Liver (tissue), 9 donors: ENCODE measurements around the gene CNTNAP1. TPM values are rescaled to one million over a fixed set of nuclear protein-coding genes. Genes with fewer than 3 reads are reported as not detected.

Source experiments
- DNase-seq: peaks from one replicate; pipeline ENCODE4 v3.0.0-alpha.2; 2017; ENCODE audit warnings: low spot score
- H3K27ac ChIP-seq, 2 donors: one replicate each; pipeline ENCODE4 v1.7.0; 2013; ENCODE audit warnings: inconsistent platforms in 2 of 2, low read length in 2 of 2, control low read depth in 1 of 2, low read depth in 1 of 2, mild to moderate bottlenecking in 1 of 2
- H3K27me3 ChIP-seq, 4 donors: one replicate each; pipeline versions ENCODE4 v1.6.1 to v1.7.0; 2013; ENCODE audit warnings: low read length in 3 of 4, inconsistent platforms in 1 of 4, mild to moderate bottlenecking in 1 of 4, moderate library complexity in 1 of 4; ENCODE audit not compliant: control insufficient read depth in 4 of 4, insufficient read depth in 4 of 4
- H3K36me3 ChIP-seq, 4 donors: one replicate each; pipeline versions ENCODE4 v1.6.1 to v1.7.0; 2013; ENCODE audit warnings: low read length in 3 of 4, mild to moderate bottlenecking in 3 of 4, low read depth in 1 of 4, moderate library complexity in 1 of 4; ENCODE audit not compliant: control insufficient read depth in 4 of 4, insufficient read depth in 3 of 4
- H3K4me1 ChIP-seq, 4 donors: one replicate each; pipeline versions ENCODE4 v1.6.1 to v1.7.0; 2013; ENCODE audit warnings: low read length in 3 of 4, mild to moderate bottlenecking in 3 of 4, moderate library complexity in 1 of 4; ENCODE audit not compliant: control insufficient read depth in 4 of 4, insufficient read depth in 4 of 4
- H3K4me3 ChIP-seq, 3 donors: one replicate each; pipeline versions ENCODE4 v1.6.1 to v1.7.0; 2013; ENCODE audit warnings: low read length in 3 of 3, control low read depth in 1 of 3, low read depth in 1 of 3, mild to moderate bottlenecking in 1 of 3
- H3K9ac ChIP-seq, 2 donors: one replicate each; pipeline ENCODE4 v1.7.0; 2013; ENCODE audit warnings: low read length in 2 of 2, mild to moderate bottlenecking in 2 of 2, moderate library complexity in 2 of 2, control low read depth in 1 of 2, low read depth in 1 of 2
- H3K9me3 ChIP-seq, 4 donors: one replicate each; pipeline versions ENCODE4 v1.6.1 to v1.7.0; 2013; ENCODE audit warnings: low read length in 3 of 4; ENCODE audit not compliant: control insufficient read depth in 4 of 4
- ATF3 ChIP-seq: IDR thresholded peaks from 2 replicates; pipeline ENCODE4 v1.6.1; 2016; ENCODE audit warnings: antibody characterized with exemption
- CTCF ChIP-seq: fragments of 150-350 bp; IDR thresholded peaks from 2 replicates; pipeline ENCODE4 v1.5.1; 2017; ENCODE audit warnings: improper control_type of control experiment, low read depth, low read length; ENCODE audit not compliant: missing input control
- FOXA1 ChIP-seq: IDR thresholded peaks from 2 replicates; pipeline ENCODE4 v1.6.1; 2016; ENCODE audit warnings: antibody characterized with exemption
- HNF4A ChIP-seq, 2 donors: conservative IDR thresholded peaks; 2 replicates each; pipeline ENCODE4 v1.6.1; 2016; ENCODE audit warnings: antibody characterized with exemption in 2 of 2, mild to moderate bottlenecking in 2 of 2
- HNF4G ChIP-seq: IDR thresholded peaks from 2 replicates; pipeline ENCODE4 v1.6.1; 2016; ENCODE audit warnings: antibody characterized with exemption
- JUND ChIP-seq, 2 donors: IDR thresholded peaks; 2 replicates each; pipeline ENCODE4 v1.6.1; 2016; ENCODE audit warnings: antibody characterized with exemption in 2 of 2
- NR2F2 ChIP-seq: IDR thresholded peaks from 2 replicates; pipeline ENCODE4 v1.6.1; 2016; ENCODE audit warnings: antibody characterized with exemption
- RAD21 ChIP-seq, 2 donors: IDR thresholded peaks; 2 replicates each; pipeline ENCODE4 v1.6.1; 2016; ENCODE audit warnings: antibody characterized with exemption in 2 of 2, mild to moderate bottlenecking in 2 of 2
- REST ChIP-seq: IDR thresholded peaks from 2 replicates; pipeline ENCODE4 v1.6.1; 2016; ENCODE audit warnings: antibody characterized with exemption, mild to moderate bottlenecking
- RXRA ChIP-seq, 2 donors: IDR thresholded peaks; 2 replicates each; pipeline ENCODE4 v1.6.1; 2017 to 2018; ENCODE audit warnings: antibody characterized with exemption in 2 of 2, mild to moderate bottlenecking in 1 of 2
- SP1 ChIP-seq: IDR thresholded peaks from 2 replicates; pipeline ENCODE4 v1.6.1; 2018; ENCODE audit warnings: antibody characterized with exemption, mild to moderate bottlenecking
- TAF1 ChIP-seq: conservative IDR thresholded peaks from 2 replicates; pipeline ENCODE4 v1.6.1; 2016; ENCODE audit warnings: antibody characterized with exemption, mild to moderate bottlenecking
- YY1 ChIP-seq: IDR thresholded peaks from 2 replicates; pipeline ENCODE4 v1.6.1; 2016; ENCODE audit warnings: antibody characterized with exemption, mild to moderate bottlenecking
- ZBTB33 ChIP-seq: IDR thresholded peaks from 2 replicates; pipeline ENCODE4 v1.6.1; 2016; ENCODE audit warnings: antibody characterized with exemption
- WGBS: extraction: QIAGEN DNeasy Blood & Tissue Kit; methylation state at CpG from one replicate; pipeline ENCODE4 v1.1.7; 2013; 5-methylcytosine and 5-hydroxymethylcytosine counted together
- polyA plus RNA-seq, 2 donors: library from polyadenylated mRNA; stranded (reverse) in 1 of 2; unstranded in 1 of 2; fragments of 200-250 nt in 1 of 2; fragments of >200 nt in 1 of 2; fragmentation: Nextera tagmentation in 1 of 2; extraction: Ambion mirVana in 1 of 2; gene quantifications; one replicate each; pipeline versions ENCODE4 v1.2.1 to v1.2.3, GENCODE V29; 2013 to 2015
- total RNA-seq, 2 donors: library from RNA; depleted of rRNA; stranded (reverse); fragments of >200 nt; gene quantifications; one replicate each; pipeline ENCODE4 v1.2.3, GENCODE V29; 2014
- donor health status: healthy.
- donor health status: healthy.
- donor health status: healthy.
- donor health status: healthy.
- donor health status: healthy.

The CNTNAP1 gene
- total and polyA plus RNA-seq, 4 donors = 0.08 to 0.75 (median 0.60) TPM

- no peak for DNase-seq
- H3K4me3 ChIP-seq = no peak overlapping the region
- H3K36me3 ChIP-seq = peaks cover 6 to 24% (median 14%) of the 10 kb centered on the region in 4 donors
- no peak overlapping the region for H3K27ac ChIP-seq
- no peaks in the 10 kb centered on the region for H3K27me3 ChIP-seq
- H3K9ac ChIP-seq = no peak overlapping the region
- 90% methylated on average over 28 of the region's 28 CpGs for WGBS
- H3K9me3 ChIP-seq = no peaks in the 10 kb centered on the region
- TF ChIP-seq NR2F2 = no peak
- peaks cover 18 to 58% (median 23%) of the 10 kb centered on the region in 4 donors for H3K4me1 ChIP-seq
These were observed 10.3 kb upstream of the CNTNAP1 start for GRCh38 chr17:42672038-42672437.

- no peak overlapping the region for H3K9ac ChIP-seq
- DNase-seq = no peak
- peak overlapping the region in 1 of 2 donors; percentile 4 for H3K27ac ChIP-seq
- H3K4me3 ChIP-seq = no peak overlapping the region
- 75% methylated on average over 30 of the region's 30 CpGs for WGBS
- no peaks in the 10 kb centered on the region for H3K27me3 ChIP-seq
- H3K36me3 ChIP-seq = peaks cover 6 to 24% (median 12%) of the 10 kb centered on the region in 4 donors
- no peaks in the 10 kb centered on the region for H3K9me3 ChIP-seq
- H3K4me1 ChIP-seq = peaks cover 13 to 55% (median 18%) of the 10 kb centered on the region in 4 donors
- no peak for TF ChIP-seq NR2F2
- TF ChIP-seq HNF4G = no peak
- no peak for TF ChIP-seq FOXA1
- TF ChIP-seq ATF3 = no peak
- no peak for TF ChIP-seq CTCF
- TF ChIP-seq YY1 = no peak
- TF ChIP-seq ZBTB33 = no peak
- no peak for TF ChIP-seq REST
- TF ChIP-seq TAF1 = no peak
- TF ChIP-seq SP1 = no peak
- no peak for TF ChIP-seq RXRA (IDR thresholded peaks at IDR 0.05)
- TF ChIP-seq JUND (IDR thresholded peaks at IDR 0.05) = no peak
- no peak for TF ChIP-seq RAD21 (IDR thresholded peaks at IDR 0.05)
- no peak for TF ChIP-seq HNF4A (conservative IDR thresholded peaks at IDR 0.05)
These were observed 9.0 kb upstream of the CNTNAP1 start for GRCh38 chr17:42673266-42673884.
